ENCODE results near the gene ESYT2. TPM values are rescaled to one million over a fixed set of nuclear protein-coding genes. Genes with fewer than 3 reads are reported as not detected.

The ESYT2 gene
- total and polyA plus RNA-seq, 2 of the 4 experiments (the other 2 are of a cell fraction), result 26.7 to 69.9 TPM

- DNase-seq (no peak), ATAC-seq (ENCODE audit: low read depth) (no peak)
- POLR2A ChIA-PET (ENCODE audit: unreplicated experiment), result no interaction called here
- Histone ChIP-seq H3K18ac (ENCODE audit: low read depth, low read length) (no peak overlapping the region; the same call in 1 of the 2 replicates), H3K27me3 (ENCODE audit: control insufficient read depth, insufficient read depth, low read length) (no peaks in the 10 kb centered on the region), H2AK5ac (ENCODE audit: low read depth, low read length) (peak overlapping the region; percentile 81), H3K4me2 (ENCODE audit: low read depth, low read length) (no peak overlapping the region), H3K9me1 (ENCODE audit: insufficient read depth, low read length) (peaks cover 14% of the 10 kb centered on the region; the same call in 1 of the 2 replicates), H2AK9ac (replicated peaks; ENCODE audit: low read depth, low read length, poor library complexity) (peak overlapping the region; percentile 52), H3K4me3 (ENCODE audit: insufficient read depth, low read depth, low read length) (no peak overlapping the region), H3K27ac (ENCODE audit: insufficient read depth, low read length) (no peak overlapping the region), H3K36me3 (ENCODE audit: control insufficient read depth, insufficient read depth, low read length) (peaks cover under 1% of the 10 kb centered on the region; the same call in 1 of the 2 replicates), H2BK5ac (ENCODE audit: low read depth, low read length, poor library complexity, severe bottlenecking) (no peak overlapping the region), H3K79me1 (ENCODE audit: low read depth in 1 of 2, low read length in 2 of 2) (peaks cover 34 to 67% of the 10 kb centered on the region in 2 experiments), H3K9me3 (ENCODE audit: control insufficient read depth, insufficient read depth, low read length) (no peaks in the 10 kb centered on the region), H3K23ac (ENCODE audit: low read depth, low read length) (no peak overlapping the region), H3K56ac (ENCODE audit: extremely low read depth, insufficient read depth, low read length) (no peak overlapping the region), H4K91ac (ENCODE audit: insufficient read depth, low read depth, low read length) (peak overlapping the region; percentile 48; the same call in 1 of the 2 replicates), H4K20me1 (ENCODE audit: insufficient read depth, low read length) (no peaks in the 10 kb centered on the region), H2BK20ac (ENCODE audit: low read depth, low read length) (no peak overlapping the region), H3K4me1 (ENCODE audit: control insufficient read depth, insufficient read depth, low read length) (peaks cover 5% of the 10 kb centered on the region), H4K5ac (ENCODE audit: low read depth, low read length) (peak overlapping the region; percentile 38; the same call in 1 of the 2 replicates), H2AFZ (replicated peaks; ENCODE audit: low read length, poor library complexity) (no peak overlapping the region), H3K9ac (ENCODE audit: low read depth, low read length) (no peak overlapping the region), H4K8ac (ENCODE audit: low read depth in 2 of 2, low read length in 2 of 2) (peak overlapping the region; percentile 37 to 43; a peak in 3 of 4 replicates), H3K14ac (replicated peaks; ENCODE audit: low read depth, low read length) (no peak overlapping the region), H2BK15ac (ENCODE audit: low read depth, low read length) (0 out of 3 replicates have a peak overlapping the region, but pooled peaks have one; percentile 38), H3K4ac (ENCODE audit: low read depth, low read length) (0 out of 2 replicates have a peak overlapping the region, but pooled peaks have one; percentile 26), H2BK120ac (ENCODE audit: low read depth, low read length) (peak overlapping the region; percentile 27; the same call in 1 of the 2 replicates)
- TF ChIP-seq NFE2L2 (IDR thresholded peaks at IDR 0.05; ENCODE audit: low read depth, low read length) (no peak), FOS (IDR thresholded peaks at IDR 0.05; ENCODE audit: low read depth, low read length) (no peak), POLR2A (IDR thresholded peaks at IDR 0.05; ENCODE audit: low read depth, low read length) (no peak), MAZ (IDR thresholded peaks at IDR 0.05; ENCODE audit: borderline replicate concordance, low read depth, low read length) (no peak), CHD1 (IDR thresholded peaks at IDR 0.05; ENCODE audit: low read depth, low read length) (no peak), RFX5 (IDR thresholded peaks at IDR 0.05; ENCODE audit: low read depth, low read length) (no peak), BHLHE40 (IDR thresholded peaks at IDR 0.05; ENCODE audit: low read depth, low read length) (no peak), MAFK (IDR thresholded peaks at IDR 0.05; ENCODE audit: low read depth, low read length) (no peak), MXI1 (IDR thresholded peaks at IDR 0.05; ENCODE audit: borderline replicate concordance, low read depth, low read length) (no peak), SMC3 (IDR thresholded peaks at IDR 0.05; ENCODE audit: low read depth, low read length) (no peak), RAD21 (IDR thresholded peaks at IDR 0.05; ENCODE audit: low read length) (no peak), RCOR1 (IDR thresholded peaks at IDR 0.05; ENCODE audit: insufficient replicate concordance, low read length) (no peak), CEBPB (IDR thresholded peaks at IDR 0.05; ENCODE audit: low read depth, low read length) (no peak)
- TF ChIP-seq, protein P1, sequence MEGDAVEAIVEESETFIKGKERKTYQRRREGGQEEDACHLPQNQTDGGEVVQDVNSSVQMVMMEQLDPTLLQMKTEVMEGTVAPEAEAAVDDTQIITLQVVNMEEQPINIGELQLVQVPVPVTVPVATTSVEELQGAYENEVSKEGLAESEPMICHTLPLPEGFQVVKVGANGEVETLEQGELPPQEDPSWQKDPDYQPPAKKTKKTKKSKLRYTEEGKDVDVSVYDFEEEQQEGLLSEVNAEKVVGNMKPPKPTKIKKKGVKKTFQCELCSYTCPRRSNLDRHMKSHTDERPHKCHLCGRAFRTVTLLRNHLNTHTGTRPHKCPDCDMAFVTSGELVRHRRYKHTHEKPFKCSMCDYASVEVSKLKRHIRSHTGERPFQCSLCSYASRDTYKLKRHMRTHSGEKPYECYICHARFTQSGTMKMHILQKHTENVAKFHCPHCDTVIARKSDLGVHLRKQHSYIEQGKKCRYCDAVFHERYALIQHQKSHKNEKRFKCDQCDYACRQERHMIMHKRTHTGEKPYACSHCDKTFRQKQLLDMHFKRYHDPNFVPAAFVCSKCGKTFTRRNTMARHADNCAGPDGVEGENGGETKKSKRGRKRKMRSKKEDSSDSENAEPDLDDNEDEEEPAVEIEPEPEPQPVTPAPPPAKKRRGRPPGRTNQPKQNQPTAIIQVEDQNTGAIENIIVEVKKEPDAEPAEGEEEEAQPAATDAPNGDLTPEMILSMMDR (conservative IDR thresholded peaks at IDR 0.05; ENCODE audit: low read depth, low read length), result no peak
- TF ChIP-seq, protein P2, sequence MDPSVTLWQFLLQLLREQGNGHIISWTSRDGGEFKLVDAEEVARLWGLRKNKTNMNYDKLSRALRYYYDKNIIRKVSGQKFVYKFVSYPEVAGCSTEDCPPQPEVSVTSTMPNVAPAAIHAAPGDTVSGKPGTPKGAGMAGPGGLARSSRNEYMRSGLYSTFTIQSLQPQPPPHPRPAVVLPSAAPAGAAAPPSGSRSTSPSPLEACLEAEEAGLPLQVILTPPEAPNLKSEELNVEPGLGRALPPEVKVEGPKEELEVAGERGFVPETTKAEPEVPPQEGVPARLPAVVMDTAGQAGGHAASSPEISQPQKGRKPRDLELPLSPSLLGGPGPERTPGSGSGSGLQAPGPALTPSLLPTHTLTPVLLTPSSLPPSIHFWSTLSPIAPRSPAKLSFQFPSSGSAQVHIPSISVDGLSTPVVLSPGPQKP (IDR thresholded peaks at IDR 0.05; ENCODE audit: borderline replicate concordance, low read depth, low read length), result no peak
- TF ChIP-seq, protein P3, sequence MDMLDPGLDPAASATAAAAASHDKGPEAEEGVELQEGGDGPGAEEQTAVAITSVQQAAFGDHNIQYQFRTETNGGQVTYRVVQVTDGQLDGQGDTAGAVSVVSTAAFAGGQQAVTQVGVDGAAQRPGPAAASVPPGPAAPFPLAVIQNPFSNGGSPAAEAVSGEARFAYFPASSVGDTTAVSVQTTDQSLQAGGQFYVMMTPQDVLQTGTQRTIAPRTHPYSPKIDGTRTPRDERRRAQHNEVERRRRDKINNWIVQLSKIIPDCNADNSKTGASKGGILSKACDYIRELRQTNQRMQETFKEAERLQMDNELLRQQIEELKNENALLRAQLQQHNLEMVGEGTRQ (IDR thresholded peaks at IDR 0.05; ENCODE audit: low read depth, low read length), result no peak
- CTCF ChIA-PET, result no interaction called here
- in situ Hi-C loops (cut with MboI; ENCODE audit: low sequenced_read_pairs), result no loop called here
- no TSS peak for BruUV-seq (replicated peaks)
- intact Hi-C loops (cut with micrococcal nuclease), result no loop called here
- dilution Hi-C loops (cut with HindIII; ENCODE audit: low sequenced_read_pairs, unreplicated experiment), result no loop called here
- no CpG with 5 or more reads among the region's 7 CpGs for WGBS, 2 experiments (ENCODE audit: extremely low coverage in 2 of 2, insufficient read length in 1 of 2)
Observed at GRCh38 chr7:158864833-158865232, 35.5 kb upstream of the ESYT2 start.
